NCI-H2107 (cell line): ENCODE results near the gene METTL24.
A peak's percentile ranks its signal among the peaks of the same experiment; 100 is the strongest.

Experiments
- DNase-seq: peaks from one replicate; lab custom pipeline; 2025; lab: John Stamatoyannopoulos, UW

METTL24 gene

GRCh38 chr6:110334423-110335180 is 23.5 kb downstream of the METTL24 start:
- no peak for DNase-seq

- no peak for DNase-seq
These were observed 25.9 kb downstream of the METTL24 start for GRCh38 chr6:110332281-110332680.

DNA sequence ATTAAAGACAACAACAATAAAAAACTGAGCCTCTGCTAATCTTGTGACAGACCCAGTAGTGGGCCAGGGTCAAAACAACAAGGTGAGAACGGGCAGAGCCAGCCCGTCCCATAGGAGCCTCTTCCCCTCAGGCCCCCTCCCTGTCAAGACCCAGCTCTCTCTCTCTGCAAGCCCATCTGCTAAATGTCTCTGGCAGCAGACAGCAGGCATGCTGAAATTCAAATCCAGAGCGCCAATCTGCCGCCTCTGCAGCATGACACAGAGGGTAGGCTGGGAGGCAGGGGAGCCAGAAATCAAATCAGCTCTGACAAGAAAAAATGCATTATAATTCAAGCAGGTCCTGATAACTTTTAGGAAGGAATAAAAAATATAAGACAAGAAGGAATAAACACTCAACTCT is 26.3 kb downstream of the METTL24 start:
- no peak for DNase-seq

- no peak for DNase-seq
These were observed 26.8 kb downstream of the METTL24 start for GRCh38 chr6:110331390-110331789.

GRCh38 chr6:110329714-110330436 is 28.3 kb downstream of the METTL24 start:
- DNase-seq, result no peak

DNA sequence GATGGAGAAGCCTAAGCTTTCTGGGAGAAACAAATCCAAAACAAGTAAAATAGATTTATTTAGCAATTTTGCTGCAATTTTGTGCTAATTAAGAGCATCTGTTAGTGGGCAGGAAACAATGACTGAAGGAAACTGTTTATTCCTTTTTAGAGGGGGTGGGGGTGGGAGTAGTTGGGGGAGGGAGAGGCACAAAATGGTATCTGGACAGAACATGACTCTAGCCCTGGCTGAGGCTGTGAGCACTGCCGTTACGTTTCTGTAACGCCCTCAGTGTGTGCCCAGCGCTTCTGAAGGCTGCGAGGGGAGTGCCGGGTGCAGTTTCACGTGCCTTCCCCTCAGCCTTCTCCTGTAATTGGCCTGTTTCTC is 28.8 kb downstream of the METTL24 start:
- no peak for DNase-seq

- no peak for DNase-seq
These were observed 29.9 kb downstream of the METTL24 start for GRCh38 chr6:110328259-110328658.

DNA sequence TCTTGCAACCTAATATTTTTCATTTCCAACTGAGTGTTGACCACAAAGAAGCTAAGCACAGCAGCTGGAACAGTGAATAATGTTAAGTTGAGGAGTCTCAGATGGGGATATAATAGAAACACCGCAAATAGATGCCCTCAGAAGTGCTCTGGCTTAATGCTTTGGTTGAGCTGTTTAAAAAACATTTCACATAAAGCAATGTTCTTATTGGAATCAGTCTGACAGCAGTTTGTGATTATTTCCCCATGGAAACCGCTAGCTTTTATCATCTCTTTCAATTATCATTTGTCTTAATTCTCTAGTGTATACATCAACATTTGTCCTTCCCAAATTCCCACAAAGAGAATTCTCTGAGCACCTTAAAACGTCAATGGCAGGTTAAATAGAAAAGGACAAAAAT is 30.8 kb downstream of the METTL24 start:
- DNase-seq, result no peak

DNA sequence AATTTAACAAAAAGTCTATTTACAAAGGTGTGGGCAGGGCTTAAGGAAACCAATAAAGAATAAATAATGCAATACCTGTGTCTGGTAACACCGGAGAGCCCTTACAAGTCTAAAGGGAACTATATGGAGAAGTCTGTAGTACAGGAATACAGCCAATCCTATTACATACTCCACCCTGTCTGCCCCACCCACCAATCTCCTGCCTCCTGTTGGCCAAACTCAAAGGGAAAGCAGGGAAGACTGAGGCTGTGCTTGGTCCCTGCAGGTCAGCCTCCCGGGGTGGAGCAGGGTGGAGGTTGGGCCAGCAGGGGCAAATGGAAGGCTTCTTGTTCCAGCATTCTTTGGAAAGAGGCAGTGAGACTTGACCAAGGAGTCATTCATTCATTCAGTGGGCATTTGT is 31.5 kb downstream of the METTL24 start:
- no peak for DNase-seq

DNA sequence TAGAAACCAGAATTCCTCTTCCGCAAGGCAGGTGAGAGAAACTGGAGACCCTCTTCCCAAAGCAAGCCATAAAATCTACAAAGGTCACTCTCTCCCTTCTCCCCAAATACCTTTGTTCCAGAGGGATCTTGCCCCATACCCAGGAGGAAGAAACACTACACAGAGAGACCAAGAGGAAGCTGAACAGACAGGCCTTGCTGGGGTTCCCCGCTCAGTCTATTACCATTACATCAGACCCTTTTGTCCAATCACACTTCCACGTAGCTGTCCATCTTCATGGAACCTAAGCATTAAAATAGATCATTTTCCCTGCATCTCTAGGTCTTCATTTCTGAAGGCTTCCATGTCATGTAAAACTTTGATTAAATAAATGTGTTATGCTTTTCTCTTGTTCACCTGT is 32.1 kb downstream of the METTL24 start:
- no peak for DNase-seq

- DNase-seq, result peak; percentile 43
These were observed 33.0 kb downstream of the METTL24 start for GRCh38 chr6:110325197-110325596.

- no peak for DNase-seq
These were observed 33.6 kb downstream of the METTL24 start for GRCh38 chr6:110324548-110324947.

GRCh38 chr6:110323258-110323657 is 34.9 kb downstream of the METTL24 start:
- no peak for DNase-seq

- DNase-seq, result no peak
These were observed 35.3 kb downstream of the METTL24 start for GRCh38 chr6:110322874-110323242.

DNA sequence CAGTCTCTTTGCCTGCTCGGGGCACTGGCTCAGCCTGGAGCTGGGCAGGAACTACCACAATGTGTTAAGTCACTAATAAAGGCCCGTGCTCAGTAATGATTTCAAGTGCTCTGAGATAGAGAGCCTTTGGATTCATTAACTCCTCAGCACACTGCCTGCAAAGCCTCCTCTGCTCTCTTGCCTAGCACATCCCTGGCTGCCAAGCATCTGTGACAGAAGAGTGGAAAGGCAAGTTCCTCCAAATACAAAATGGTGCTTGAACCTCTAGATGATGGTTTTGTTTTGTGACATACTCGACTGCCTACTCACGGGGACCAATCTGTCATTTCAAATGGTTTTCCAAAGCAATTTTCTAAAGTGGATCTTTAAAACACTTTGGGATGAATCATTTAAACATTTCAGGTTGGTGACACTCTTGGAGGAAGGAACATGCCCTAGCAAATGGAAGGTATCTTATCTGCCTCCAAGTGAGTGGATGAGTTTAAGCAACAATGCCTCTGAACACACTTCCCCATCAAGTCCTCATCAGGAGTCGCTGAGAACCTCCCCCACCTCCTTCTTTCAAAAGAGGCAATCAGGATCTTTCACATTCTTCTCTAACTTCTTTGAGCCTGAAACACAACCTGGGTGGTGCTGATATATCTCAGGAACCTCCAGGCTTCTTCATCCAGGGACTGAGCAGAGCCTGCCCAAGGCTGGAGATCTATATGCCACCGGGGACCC is 35.8 kb downstream of the METTL24 start:
- no peak for DNase-seq

- DNase-seq, result no peak
These were observed 37.8 kb downstream of the METTL24 start for GRCh38 chr6:110320307-110320706.

- DNase-seq, result no peak
These were observed 38.3 kb downstream of the METTL24 start for GRCh38 chr6:110319843-110320242.

DNA sequence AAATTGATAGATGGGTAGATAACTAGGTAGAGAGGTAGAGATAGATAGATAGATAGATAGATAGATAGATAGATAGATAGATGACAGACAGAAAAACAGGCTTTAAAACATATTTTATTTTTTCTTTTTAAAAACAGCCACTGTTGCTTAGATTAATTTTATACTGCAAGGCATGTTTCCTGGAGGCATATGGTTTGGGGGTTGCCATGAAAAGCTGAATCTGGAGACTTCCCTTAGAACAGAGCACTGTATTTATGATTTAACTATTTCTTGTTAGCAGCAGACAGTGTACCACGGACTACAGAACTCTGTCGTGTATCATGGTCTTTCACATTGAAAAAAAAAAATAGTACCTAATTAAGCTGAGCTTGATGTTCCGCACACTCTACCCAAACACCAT is 38.8 kb downstream of the METTL24 start:
- DNase-seq, result no peak

DNA sequence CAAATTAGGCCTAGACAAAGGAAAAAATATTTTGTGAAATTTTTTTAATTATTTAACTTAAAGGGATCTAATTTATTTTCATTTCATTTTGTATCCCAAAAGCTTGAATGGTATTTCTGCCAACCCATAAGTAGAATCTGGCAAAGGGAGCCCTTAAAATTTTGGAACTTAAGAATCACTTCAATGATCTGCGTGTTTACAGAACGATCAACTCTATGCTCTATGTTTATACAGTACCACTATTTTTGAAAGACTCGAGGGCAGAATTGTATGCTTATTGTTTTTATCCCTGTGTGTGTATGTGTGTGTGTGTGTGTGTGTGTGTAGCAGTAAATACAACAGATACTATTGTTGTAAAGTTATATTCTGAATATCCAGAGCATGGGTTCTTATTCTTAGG is 39.2 kb downstream of the METTL24 start:
- no peak for DNase-seq

DNA sequence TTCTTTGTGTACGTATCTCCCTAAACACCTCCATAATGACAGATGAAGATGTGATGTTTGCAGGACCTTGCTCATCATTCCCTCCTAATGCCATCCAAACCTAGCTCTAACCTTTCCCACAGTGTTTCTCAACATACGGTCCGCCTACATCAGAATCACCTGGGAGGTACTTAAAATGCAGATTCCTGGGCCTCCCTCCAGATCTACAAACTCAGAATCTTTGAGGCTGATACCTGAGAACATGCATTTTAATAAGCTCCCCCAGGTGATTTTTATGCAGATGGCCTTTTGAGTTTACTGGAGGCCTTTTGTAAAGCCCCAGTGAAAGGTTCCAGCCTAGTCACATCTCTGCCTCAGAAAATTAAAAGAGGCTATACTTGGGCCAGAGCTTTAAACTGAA is 40.5 kb downstream of the METTL24 start:
- no peak for DNase-seq

GRCh38 chr6:110317189-110317588 is 41.0 kb downstream of the METTL24 start:
- DNase-seq, result no peak

- no peak for DNase-seq
These were observed 42.2 kb downstream of the METTL24 start for GRCh38 chr6:110315869-110316398.
